A549 (cell line): ENCODE data around the gene GALNT12.

ENCODE experiments used
- BCL3 ChIP-seq: fragments of >200 bp; sonication (Bioruptor Twin); formaldehyde crosslinking; IDR thresholded peaks from 3 replicates; pipeline ENCODE4 v1.6.1; 2016
- CBX2 ChIP-seq: fragments of 200-600 bp; sonication (generic); IDR thresholded peaks from 2 replicates; pipeline ENCODE4 v1.6.1; 2016; ENCODE audit warnings: low read depth, mild to moderate bottlenecking, borderline replicate concordance
- CTCF ChIP-seq: fragments of >200 bp; sonication (Bioruptor Twin); formaldehyde crosslinking; IDR thresholded peaks from 3 replicates; pipeline ENCODE4 v1.5.1; 2016
- EHMT2 ChIP-seq: fragments of 200-600 bp; sonication (generic); IDR thresholded peaks from 2 replicates; pipeline ENCODE4 v1.6.1; 2016; ENCODE audit warnings: antibody characterized with exemption, low read depth, mild to moderate bottlenecking, moderate library complexity
- EP300 ChIP-seq, 2 experiments: fragments of >200 bp; sonication (Bioruptor Twin); formaldehyde crosslinking; IDR thresholded peaks; 2 replicates in 1 of 2; 3 replicates in 1 of 2; pipeline ENCODE4 v1.6.1; 2016 to 2017
- HOXB5 ChIP-seq: fragments of 250-450 bp; sonication (Bioruptor Pico); IDR thresholded peaks from 2 replicates; pipeline ENCODE4 v1.5.0; 2020; ENCODE audit warnings: mild to moderate bottlenecking, moderate library complexity
- POLR2A ChIP-seq: IDR thresholded peaks from 2 replicates; pipeline ENCODE4 v1.6.1; 2012; ENCODE audit warnings: mild to moderate bottlenecking, low read length
- RNF2 ChIP-seq: fragments of 200-600 bp; sonication (generic); IDR thresholded peaks from 2 replicates; pipeline ENCODE4 v1.6.1; 2016; ENCODE audit warnings: low read depth, mild to moderate bottlenecking, antibody characterized with exemption, moderate library complexity, borderline replicate concordance
- SMC3 ChIP-seq: fragments of >200 bp; sonication (Bioruptor Twin); formaldehyde crosslinking; IDR thresholded peaks from 3 replicates; pipeline ENCODE4 v1.6.1; 2018; ENCODE audit warnings: inconsistent platforms
- SREBF2 ChIP-seq: fragments of 450-650 bp; IDR thresholded peaks from 2 replicates; pipeline ENCODE4 v1.6.1; 2014; ENCODE audit warnings: mild to moderate bottlenecking, moderate library complexity

GRCh38 chr9:98771209-98771874 is 36.1 kb upstream of the GALNT12 start:
- TF ChIP-seq EHMT2 (no peak), SMC3 (no peak), CTCF (no peak), EP300 (IDR thresholded peaks at IDR 0.05) (no peak), POLR2A (no peak), BCL3 (no peak), HOXB5 (CRISPR knock-in tag) (no peak), SREBF2 (no peak), RNF2 (no peak), CBX2 (no peak)
